Measurements from ENCODE around the gene ST8SIA1. TPM values are rescaled to one million over a fixed set of nuclear protein-coding genes. Genes with fewer than 3 reads are reported as not detected.

Gene ST8SIA1
- total RNA-seq, 1 experiment from 2014 or later: not detected

DNA sequence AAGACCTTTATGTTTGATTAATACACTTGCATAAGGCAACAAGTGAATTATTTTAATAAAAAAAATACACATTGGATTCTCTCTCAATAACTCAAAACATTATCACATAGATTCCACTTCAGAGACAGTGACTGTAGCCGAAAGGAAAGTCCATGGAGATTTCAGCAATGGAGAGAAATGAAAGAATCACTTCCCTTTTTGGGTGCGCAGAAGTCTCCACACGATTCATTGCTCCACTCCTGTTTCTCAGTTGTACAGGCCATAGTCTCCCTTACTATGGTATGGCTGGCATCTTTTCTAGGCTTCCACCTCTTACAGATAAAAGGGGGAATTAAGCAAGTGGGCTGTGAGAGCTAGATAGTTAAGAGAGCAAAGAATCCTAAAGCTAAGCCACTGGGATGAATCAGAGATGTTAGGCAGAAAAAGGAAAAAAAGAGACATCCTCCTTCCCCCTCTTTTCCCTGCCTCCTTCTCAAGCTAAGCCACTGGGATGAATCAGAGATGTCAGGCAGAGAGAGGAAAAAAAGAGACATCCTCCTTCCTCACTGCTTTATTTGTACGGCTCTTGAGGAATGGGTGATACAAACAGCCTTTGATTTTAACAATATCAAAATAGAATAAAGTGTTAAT is 16.3 kb downstream of the ST8SIA1 start (continued):
- no peak for TF ChIP-seq ZFX (IDR thresholded peaks at IDR 0.05)
- TF ChIP-seq EZH2phosphoT487 (IDR thresholded peaks at IDR 0.05; ENCODE audit: borderline replicate concordance): no peak
- no peak for TF ChIP-seq POLR2A (IDR thresholded peaks at IDR 0.05; ENCODE audit: borderline replicate concordance, extremely low read depth, insufficient read depth, insufficient read length)
- no peak for TF ChIP-seq FOSL1 (IDR thresholded peaks at IDR 0.05; ENCODE audit: low read depth)
- no peak for TF ChIP-seq RAD21 (IDR thresholded peaks at IDR 0.05; ENCODE audit: low read depth)

DNA sequence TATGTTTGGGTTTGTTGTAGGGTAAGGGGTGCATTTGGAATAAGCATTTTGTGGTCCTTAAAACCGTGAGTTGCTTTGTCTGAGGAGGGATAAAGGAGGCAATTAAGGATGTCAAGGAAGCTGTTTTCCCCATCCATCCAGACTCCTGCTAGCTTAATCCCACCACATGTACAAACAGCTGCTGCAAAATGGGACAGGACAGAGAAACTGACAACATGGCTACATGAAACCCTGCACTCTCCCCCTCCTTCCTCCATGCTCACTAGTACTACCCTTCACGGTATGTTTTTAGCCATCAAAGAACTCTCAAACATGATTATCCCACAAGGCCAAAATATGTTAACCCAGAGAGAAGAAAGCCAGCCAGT is 20.6 kb downstream of the ST8SIA1 start:
- POLR2A ChIA-PET: no interaction called here

More for the DNA sequence above, 20.6 kb downstream of the ST8SIA1 start:
- Histone ChIP-seq H3K4me1 (ENCODE audit: control insufficient read depth in 1 of 2, insufficient read depth in 2 of 2, low read length in 2 of 2) (no peaks in the 10 kb centered on the region), H4K20me1 (ENCODE audit: insufficient read depth) (no peaks in the 10 kb centered on the region), H3K4me2 (ENCODE audit: low read length) (no peak overlapping the region), H2AFZ (ENCODE audit: low read depth, low read length, poor library complexity, severe bottlenecking) (no peak overlapping the region), H3K9me2 (ENCODE audit: insufficient read depth) (no peaks in the 10 kb centered on the region), H3K27ac (ENCODE audit: low read depth, low read length) (no peak overlapping the region), H3K36me3 (ENCODE audit: control insufficient read depth in 1 of 2, insufficient read depth in 2 of 2, low read length in 2 of 2) (no peaks in the 10 kb centered on the region), H3K9ac (ENCODE audit: low read length) (no peak overlapping the region), H3K27me3 (ENCODE audit: insufficient read depth, low read length) (0 out of 2 replicates have a peak, but pooled peaks cover 4% of the 10 kb centered on the region), H3K79me2 (ENCODE audit: insufficient read depth, low read length) (no peaks in the 10 kb centered on the region), H3K9me3 (ENCODE audit: control insufficient read depth in 1 of 2, insufficient read depth in 1 of 2, low read depth in 1 of 2, low read length in 2 of 2) (no peaks in the 10 kb centered on the region), H3K4me3 (replicated peaks in 1 of 2; ENCODE audit: low read depth in 1 of 2, low read length in 2 of 2) (no peak overlapping the region)
- CTCF ChIA-PET: no interaction called here
- intact Hi-C loops (cut with micrococcal nuclease): no loop called here
- no TSS peak for BruUV-seq (replicated peaks)
- DNase-seq (ENCODE audit: low read depth, low spot score) (no peak), ATAC-seq (no peak)
- RAD21 ChIA-PET (ENCODE audit: low non-redundant PET in 1 of 2, low total read pairs in 2 of 2, uncharacterized antibody in 2 of 2, unreplicated experiment in 2 of 2): no interaction called here
- TF ChIP-seq EZH2phosphoT487 (IDR thresholded peaks at IDR 0.05; ENCODE audit: borderline replicate concordance) (no peak), RAD21 (IDR thresholded peaks at IDR 0.05; ENCODE audit: low read depth) (no peak), SP1 (IDR thresholded peaks at IDR 0.05; ENCODE audit: low read depth) (no peak), CBX3 (IDR thresholded peaks at IDR 0.05; ENCODE audit: low read depth) (no peak), MAX (IDR thresholded peaks at IDR 0.05) (no peak), EZH2 (IDR thresholded peaks at IDR 0.05) (no peak), SRF (IDR thresholded peaks at IDR 0.05; ENCODE audit: low read depth) (no peak), ZFX (IDR thresholded peaks at IDR 0.05) (no peak), FOSL1 (IDR thresholded peaks at IDR 0.05; ENCODE audit: low read depth) (no peak), EGR1 (IDR thresholded peaks at IDR 0.05; ENCODE audit: low read depth) (no peak), TCF7L2 (IDR thresholded peaks at IDR 0.05; ENCODE audit: borderline replicate concordance, extremely low read depth, insufficient read depth, insufficient read length) (no peak)
- TF ChIP-seq, protein P1, sequence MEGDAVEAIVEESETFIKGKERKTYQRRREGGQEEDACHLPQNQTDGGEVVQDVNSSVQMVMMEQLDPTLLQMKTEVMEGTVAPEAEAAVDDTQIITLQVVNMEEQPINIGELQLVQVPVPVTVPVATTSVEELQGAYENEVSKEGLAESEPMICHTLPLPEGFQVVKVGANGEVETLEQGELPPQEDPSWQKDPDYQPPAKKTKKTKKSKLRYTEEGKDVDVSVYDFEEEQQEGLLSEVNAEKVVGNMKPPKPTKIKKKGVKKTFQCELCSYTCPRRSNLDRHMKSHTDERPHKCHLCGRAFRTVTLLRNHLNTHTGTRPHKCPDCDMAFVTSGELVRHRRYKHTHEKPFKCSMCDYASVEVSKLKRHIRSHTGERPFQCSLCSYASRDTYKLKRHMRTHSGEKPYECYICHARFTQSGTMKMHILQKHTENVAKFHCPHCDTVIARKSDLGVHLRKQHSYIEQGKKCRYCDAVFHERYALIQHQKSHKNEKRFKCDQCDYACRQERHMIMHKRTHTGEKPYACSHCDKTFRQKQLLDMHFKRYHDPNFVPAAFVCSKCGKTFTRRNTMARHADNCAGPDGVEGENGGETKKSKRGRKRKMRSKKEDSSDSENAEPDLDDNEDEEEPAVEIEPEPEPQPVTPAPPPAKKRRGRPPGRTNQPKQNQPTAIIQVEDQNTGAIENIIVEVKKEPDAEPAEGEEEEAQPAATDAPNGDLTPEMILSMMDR (IDR thresholded peaks at IDR 0.05 in 2 of 3, conservative IDR thresholded peaks at IDR 0.05 in 1 of 3; ENCODE audit: borderline replicate concordance in 1 of 3, insufficient read depth in 1 of 3, low read depth in 2 of 3, low read length in 2 of 3): no peak
- TF ChIP-seq, protein P2, sequence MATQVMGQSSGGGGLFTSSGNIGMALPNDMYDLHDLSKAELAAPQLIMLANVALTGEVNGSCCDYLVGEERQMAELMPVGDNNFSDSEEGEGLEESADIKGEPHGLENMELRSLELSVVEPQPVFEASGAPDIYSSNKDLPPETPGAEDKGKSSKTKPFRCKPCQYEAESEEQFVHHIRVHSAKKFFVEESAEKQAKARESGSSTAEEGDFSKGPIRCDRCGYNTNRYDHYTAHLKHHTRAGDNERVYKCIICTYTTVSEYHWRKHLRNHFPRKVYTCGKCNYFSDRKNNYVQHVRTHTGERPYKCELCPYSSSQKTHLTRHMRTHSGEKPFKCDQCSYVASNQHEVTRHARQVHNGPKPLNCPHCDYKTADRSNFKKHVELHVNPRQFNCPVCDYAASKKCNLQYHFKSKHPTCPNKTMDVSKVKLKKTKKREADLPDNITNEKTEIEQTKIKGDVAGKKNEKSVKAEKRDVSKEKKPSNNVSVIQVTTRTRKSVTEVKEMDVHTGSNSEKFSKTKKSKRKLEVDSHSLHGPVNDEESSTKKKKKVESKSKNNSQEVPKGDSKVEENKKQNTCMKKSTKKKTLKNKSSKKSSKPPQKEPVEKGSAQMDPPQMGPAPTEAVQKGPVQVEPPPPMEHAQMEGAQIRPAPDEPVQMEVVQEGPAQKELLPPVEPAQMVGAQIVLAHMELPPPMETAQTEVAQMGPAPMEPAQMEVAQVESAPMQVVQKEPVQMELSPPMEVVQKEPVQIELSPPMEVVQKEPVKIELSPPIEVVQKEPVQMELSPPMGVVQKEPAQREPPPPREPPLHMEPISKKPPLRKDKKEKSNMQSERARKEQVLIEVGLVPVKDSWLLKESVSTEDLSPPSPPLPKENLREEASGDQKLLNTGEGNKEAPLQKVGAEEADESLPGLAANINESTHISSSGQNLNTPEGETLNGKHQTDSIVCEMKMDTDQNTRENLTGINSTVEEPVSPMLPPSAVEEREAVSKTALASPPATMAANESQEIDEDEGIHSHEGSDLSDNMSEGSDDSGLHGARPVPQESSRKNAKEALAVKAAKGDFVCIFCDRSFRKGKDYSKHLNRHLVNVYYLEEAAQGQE (IDR thresholded peaks at IDR 0.05; ENCODE audit: low read depth): no peak
